ENCODE measurements around the gene RFC2. TPM values are rescaled to one million over a fixed set of nuclear protein-coding genes. Genes with fewer than 3 reads are reported as not detected.
"Not testable (repeated sequence)": the region's sequence is repeated elsewhere in the genome, so short reads cannot be mapped to it uniquely, and the experiment has no call there.

Gene RFC2
- total RNA-seq, 1 donor from 2014 or later: 29.1 TPM

DNA sequence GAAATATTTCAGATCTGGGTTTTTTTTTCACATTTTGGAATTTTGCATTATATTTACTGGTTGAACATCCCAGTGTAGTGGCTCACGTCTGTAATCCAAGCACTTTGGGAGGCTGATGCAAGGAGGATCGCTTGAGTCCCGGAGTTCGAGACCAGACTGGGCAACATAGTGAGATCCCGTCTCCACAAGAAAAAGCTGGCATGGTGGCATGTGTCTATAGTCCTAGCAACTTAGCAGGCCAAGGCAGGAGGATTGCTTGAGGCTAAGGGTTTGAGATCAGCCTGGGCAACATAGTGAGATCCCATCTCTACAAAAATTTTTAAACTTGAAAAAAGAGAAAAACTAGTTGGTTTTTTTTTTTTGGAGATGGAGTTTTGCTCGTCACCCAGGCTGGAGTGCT, 6.0 kb downstream of the RFC2 start:
- no peak for ATAC-seq

DNA sequence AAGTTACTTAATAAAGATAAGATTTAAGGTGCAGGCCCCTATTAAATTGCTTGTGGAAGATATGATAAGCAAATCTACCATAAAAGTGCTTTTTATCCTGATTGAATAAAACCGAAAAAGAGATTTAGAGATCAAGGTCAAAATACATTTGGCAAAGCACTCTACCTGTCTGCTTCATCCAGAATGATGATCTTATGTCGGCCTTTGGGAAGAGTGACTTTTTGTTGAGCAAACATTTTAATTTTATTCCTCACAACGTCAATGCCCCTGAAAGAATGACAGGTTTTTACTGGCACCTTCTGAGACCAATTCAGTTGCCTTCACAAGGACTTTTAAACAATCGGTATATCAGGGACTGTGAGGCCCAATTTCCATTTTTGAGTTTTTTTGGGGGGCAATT, 7.7 kb downstream of the RFC2 start:
- no peak for ATAC-seq

DNA sequence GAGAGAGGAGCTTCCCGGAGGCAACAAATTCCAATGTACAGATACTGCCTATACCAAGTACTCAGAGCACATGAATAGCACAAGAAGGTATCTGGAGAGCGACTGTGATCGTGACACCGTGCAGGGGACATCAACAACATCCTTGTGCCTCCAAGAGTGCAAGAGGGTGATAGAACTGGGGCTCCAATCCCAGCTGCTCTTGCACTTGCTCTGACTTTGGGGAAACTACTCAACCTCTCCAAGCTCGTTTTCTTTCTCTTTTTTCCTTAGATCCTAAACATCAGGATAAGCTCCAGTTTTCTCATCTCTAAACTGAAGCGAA, 12.1 kb downstream of the RFC2 start:
- no peak for ATAC-seq

DNA sequence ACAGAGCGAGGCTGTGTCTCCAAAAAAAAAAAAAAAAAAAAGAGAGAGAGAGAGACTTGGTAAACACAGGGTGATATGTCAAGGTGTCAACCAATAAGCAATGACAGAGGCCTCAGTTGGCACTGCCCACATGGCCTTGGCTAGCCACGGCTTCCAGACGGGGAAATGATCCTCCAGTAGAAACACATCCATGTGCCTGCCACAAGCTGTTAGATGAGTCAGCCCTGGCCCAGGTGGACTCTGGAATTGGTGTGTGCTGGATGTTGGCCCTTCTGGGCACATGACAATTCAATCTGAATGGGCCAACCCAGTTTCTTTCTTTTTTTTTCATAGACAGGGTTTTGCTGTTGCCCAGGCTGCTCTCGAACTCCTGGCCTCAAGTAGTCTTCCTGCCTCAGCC, 13.7 kb downstream of the RFC2 start:
- no peak for ATAC-seq

DNA sequence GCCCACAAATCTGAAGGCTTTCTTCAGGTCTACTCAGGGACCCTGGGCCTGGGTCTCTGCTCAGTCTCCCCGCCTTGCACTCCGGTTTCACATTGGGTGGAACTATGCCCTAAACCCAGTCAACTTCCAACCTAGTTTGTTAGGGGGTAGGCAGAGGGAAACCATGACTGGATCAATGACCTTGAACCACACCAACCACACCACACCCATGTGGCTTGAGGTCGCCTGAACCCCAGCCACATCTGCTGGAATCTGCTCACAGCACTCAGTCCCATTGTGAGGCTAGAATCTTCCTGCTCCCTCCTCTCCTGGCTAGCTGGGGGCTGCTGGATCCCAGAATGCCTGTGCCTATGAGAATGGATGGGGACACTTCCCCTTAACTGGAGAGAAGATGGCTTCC, 17.9 kb downstream of the RFC2 start:
- peak; percentile 8 for ATAC-seq

DNA sequence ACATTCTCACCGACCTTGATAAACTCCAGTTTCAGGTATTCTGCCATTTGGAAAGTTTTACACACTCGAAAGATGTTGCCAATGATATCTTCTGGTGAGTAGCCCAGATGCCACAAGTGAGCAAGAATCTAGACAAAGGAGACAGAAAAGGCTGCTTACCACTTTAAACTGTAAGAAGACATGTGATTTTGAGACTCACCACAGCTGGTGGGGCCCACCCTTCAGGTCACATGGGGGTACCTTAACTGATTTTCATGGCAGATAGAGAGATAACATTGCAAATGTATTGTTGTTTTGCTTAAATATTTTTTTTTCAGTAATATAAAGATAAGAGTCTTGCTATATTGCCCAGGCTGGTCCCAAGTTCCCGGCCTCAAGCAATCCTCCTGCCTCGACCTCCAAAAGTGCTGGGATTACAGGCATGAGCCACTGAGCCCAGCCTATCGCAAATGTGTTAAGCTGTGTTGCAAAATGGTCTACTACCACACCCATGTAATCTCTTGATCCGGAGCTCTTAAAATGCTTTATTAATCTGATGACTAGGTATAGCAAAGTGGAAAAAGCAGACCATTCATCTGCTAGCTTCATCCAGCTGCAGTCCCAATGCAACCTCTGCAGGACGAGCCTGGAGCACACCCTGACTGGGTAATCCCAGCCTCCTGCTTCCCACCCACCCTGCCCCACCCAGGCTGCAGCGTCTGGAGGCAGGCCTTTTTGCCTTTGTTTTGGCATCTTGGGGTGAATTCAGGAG, 18.5 kb downstream of the RFC2 start:
- peak; percentile 83 for ATAC-seq

DNA sequence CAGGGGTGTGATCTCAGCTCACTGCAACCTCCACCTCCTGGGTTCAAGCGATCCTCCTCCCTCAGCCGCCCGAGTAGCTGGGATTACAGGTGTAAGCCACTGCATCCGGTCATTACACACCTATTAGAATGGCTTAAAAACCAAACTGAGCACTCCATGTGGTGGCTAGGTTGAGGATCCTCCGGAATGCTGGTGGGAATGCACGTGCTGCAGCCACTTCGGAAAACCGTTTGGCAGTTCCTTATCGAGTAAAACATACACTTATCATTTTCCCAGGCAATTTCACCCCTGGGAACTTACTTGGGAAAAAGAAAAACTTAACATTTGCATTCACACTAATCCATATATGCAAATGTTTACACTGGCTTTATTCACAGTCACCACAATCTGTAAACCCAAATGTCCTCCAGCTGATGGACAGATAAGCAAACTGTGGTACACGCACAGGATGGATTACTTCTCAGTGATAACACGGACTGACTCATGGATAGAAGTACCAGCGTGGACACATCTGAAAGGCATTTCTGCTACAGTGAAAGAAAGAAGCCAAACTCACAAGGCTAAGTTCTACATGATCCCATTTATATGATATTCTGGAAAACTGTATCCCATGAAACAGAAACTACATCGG, 20.4 kb downstream of the RFC2 start:
- no peak for ATAC-seq

DNA sequence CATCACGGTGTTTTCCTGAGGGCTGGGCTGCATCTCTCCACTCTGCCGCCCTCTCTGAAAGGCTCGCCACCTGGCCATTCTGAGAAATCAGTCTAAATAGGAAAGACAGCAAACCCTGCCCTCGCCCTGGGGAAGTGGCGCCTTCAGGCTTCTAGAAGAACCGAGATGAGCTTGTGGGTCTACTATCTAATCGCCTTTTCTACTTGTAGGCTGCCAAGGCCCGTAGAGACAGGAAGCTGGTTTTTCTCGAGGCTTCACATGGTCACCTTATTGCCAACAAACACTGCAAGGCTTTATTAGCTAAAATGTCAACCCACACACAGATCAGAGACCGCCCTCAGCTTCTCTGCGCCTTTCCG, 23.0 kb downstream of the RFC2 start:
- no peak for ATAC-seq

DNA sequence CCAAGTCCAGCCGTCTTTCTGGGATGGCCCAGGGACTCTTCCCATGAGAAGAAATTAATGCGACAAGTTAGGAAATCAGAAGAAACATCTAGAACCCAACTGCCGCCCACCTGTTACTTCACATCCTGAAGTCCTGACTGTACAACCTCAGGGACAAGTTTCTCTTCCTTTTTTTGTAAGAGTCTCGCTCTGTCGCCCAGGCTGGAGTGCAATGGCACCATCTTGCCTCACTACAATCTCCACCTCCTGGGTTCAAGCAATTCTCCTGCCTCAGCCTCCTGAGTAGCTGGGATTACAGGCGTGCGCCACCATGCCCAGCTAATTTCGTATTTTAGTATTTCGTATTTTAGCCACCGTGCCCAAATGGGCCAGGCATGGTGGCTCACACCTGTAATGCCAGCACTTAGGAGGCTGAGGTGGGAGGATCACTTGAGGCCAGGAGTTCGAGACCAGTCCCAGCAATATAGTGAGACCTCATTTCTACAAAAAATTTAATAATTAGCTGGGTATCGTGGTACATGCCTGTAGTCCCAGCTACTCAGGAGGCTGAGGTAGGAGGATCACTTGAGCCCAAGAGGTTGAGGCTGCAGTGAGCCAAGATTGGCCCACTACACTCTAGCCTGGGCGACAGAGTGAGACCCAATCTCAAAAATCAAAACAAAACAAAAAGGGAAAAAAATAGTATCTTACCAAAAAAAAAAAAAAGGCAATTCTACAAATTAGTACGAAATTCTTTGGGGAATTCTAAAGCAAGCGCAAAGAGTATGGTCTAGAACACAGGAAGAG, 23.6 kb downstream of the RFC2 start:
- ATAC-seq: no peak

DNA sequence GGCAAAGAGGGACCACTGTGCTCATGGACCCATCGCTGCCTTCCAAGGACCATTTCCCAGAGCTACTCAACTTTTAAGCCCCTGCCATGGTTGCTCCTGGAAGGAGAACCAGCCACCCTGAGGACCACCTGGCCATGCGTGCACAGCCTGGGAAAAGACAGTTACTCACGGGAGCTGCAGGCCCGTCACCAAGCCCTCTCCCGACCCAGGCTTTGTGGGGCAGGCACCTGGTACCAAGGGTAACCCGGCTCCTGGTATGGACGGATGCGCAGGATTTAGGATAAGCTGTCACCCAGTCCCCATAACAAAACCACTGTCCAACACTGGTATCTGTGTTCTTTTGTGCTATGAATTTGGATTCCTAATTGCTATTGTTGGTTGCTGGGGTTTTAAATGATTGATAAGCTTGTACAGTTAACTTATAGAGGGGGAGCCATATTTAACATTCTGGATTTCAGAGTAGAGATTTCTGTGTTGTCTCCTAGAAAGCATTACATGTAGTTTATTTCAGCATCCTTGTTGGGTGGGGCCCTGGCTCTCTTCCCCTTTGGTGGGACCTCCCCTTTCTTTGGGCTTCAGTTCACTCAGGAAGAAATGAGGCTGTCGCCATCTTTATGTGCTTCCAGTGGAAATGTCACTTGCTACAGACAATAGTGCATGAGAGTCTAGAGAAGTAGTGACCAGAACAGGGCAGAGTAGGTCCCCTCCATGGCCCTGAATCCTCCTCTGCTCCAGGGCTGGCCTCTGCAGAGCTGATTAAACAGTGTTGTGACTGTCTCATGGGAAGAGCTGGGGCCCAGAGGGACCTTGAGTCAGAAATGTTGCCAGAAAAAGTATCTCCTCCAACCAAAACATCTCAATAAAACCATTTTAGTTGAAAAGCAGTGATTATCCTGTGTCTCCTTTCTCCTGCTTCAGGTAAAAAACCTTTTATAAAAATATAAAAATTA, 25.0 kb downstream of the RFC2 start:
- no peak for ATAC-seq

DNA sequence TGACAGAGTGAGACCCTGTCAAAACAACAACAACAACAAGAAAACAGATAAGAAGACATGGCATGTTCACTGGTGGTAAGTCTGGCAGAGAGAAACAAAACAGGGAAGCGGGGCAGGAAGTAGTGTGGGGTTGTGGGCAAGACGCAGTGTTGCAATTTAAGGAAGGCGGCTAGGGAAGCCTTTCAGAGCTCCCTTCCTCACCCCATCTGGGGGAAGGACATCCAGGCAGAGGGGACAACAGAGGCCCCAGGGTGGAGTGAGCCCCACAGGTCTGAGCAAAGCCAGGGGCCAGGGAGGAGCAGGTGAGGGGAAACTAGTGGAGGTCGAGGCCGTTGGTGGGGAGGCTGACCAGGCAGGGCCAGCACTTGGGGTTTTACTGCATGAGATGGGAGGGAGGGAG, 27.6 kb downstream of the RFC2 start:
- ATAC-seq: no peak

DNA sequence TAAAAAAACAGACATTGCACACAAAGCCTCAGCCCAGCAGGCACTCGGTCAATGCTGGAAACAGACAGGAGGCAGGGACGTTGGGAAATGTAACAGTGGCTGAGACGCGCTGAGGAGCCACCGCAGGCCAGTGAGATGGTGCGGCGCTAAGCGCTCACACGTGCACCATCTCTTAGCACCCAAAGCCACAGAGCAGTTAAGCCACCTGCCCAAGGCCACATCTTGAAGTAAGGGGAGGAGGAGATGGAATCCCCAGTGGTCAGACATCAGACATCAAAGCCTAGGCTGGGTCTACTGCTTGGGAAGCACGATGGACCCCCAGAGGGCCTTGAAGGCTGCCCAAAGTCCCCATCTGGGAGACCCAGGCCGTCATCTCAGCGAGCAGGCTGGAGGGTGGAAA, 28.8 kb downstream of the RFC2 start:
- ATAC-seq: no peak

DNA sequence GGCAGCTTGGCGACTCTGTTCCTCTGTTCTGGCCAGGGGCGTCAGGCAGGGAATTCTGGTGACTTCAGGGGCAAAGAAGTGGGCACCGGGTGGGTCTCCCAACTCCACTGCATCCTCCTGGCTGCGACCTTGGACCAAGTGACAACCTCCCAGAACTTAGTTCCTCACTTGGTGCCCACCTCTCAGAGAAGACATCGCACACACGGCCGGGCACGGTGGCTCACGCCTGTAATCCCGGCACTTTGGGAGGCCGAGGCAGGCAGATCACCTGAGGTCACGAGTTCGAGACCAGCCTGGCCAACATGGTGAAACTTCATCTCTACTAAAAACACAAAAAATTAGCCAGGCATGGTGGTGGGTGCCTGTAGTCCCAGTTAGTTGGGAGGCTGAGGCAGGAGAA, 29.3 kb downstream of the RFC2 start:
- ATAC-seq: not testable (repeated sequence)

DNA sequence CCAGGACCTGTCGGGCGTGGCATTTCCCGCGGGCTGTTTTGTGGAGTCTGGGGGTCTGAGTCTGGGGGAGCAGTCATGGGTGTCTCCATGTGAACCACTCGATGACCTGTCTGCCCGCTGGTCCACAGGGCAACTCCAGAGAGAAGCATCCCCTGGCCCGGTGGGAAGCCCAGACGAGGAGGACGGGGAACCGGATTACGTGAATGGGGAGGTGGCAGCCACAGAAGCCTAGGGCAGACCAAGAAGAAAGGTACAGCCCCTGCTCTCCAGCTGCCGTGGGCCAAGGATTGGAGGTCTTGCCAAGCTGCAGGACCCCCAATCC, 29.7 kb downstream of the RFC2 start:
- no peak for ATAC-seq

DNA sequence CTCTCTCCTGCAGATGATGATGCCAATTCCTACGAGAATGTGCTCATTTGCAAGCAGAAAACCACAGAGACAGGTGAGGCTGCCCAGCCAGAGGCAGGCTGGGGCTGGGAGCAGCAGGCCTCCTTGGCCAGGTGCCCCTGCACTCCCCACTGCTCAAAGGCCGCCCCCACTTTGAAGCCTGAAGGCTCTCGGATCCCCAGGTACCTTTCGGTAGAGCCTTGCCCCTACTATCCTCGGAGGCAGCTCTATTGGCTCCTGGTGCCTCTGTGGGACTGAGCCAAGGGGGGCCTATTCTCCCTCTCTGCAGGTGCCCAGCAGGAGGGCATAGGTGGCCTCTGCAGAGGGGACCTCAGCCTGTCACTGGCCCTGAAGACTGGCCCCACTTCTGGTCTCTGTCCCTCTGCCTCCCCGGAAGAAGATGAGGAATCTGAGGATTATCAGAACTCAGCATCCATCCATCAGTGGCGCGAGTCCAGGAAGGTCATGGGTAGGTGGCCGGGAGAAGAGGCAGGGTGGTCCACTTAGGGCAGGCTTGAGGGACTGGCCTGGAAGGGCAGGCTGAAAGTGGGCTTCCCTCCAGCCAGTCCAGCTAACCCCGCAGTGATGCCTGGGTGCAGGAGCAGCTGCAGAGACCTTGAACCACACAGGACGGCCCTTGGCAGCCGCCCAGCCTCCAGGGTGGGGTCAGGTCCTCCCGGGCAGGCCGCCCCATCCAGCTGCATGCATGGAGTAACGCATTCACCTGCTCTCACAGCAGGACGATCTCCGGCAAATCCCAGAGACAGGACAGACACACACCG, 30.3 kb downstream of the RFC2 start:
- ATAC-seq: no peak

DNA sequence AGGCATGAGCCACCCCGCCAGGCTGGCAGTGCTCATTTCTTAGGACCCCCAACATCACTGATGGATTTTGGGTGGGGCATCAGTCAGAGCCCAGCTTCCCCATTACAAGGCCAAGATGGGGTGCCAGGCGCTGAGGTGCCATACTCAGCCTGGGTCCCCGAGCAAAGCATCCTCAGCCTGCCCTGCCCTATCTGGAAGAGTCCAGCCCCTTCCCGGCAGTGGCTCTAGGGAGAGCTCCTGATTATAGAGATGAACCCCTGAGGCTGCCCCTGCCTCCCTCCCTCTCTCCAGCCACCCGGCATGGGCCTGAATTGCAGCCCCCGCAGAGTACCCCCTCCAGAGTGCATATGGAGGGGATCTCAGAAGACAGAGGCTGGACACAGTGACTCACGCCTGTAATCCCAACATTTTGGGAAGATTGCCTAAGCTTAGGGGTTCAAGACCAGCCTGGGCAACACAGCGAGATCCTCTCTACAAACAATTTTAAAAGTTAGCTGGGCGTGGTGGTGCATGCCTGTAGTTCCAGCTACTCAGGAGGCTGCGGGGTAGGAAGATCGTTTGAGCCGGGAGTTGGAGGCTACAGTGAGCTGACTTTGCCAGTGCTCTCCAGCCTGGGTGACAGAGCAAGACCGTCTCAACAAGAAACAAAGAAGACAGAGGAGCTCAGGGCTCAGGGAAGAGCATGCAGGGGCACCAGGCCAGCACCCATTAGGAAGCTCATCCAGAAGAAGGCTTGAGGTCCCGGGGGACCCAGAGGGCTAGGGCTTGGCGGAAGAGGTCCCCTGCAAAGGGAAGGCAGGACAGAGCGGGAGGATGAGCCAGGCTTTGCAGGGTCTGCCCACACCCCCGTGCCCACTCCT, 31.1 kb downstream of the RFC2 start:
- ATAC-seq: no peak

DNA sequence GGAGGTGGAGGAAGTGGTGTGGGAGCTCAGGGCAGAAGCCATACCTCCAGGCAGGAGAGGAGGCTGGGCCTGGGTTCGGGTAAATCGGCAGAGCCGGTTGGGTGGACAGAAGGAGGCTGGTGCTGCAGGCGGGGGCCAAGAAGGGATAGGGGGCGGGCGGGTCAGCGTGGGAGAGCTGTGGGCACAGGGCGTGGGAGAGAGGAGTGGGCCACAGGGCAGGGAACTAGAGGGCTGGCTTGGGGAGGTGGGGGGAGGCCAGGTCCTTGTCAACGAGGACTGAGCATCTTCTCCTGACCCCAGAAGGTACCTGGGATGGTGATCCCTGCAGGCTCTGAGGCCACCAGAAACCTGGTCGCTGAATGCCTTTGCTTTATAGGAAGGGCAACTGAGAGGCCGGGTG, 32.5 kb downstream of the RFC2 start:
- ATAC-seq: no peak

DNA sequence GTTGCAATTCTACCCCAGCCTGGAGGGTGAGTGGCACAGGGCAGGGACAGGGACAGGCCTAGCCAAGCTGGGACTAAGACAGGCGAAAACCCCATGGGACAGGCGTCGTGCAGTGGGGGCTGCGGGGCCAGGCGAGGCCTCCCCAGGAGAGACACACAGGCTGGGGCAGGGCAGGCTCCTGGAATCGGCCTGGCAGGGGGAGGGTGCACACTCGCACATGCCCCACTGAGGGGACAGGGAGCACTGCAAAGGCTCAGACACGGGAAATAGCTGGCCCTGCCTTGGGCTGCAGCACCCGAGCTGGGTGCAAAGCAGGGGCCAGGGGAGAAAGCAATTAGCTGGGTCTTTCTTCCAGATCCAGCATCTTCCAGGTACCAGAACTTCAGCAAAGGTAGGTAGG, 34.0 kb downstream of the RFC2 start:
- peak; percentile 9 for ATAC-seq

DNA sequence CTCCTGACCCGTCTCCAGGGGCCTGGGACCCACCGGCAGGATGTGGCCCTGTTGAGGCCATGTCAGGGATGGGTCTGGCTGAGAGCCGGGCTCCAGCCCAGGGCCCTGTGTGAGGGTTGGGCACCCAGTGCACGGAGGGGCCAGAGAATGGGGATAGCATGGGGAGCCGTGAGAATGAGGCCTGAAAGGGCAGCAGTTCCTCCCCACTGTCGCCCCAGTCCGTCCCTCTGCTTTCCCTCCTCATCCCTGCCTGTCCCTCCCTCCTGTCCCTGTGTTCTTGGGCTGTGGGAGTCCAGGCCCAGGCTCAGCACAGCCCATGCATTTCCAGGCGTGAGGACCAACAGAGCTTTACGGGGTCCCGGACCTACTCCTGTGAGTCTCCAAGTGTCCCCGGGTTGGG, 34.8 kb downstream of the RFC2 start:
- no peak for ATAC-seq

DNA sequence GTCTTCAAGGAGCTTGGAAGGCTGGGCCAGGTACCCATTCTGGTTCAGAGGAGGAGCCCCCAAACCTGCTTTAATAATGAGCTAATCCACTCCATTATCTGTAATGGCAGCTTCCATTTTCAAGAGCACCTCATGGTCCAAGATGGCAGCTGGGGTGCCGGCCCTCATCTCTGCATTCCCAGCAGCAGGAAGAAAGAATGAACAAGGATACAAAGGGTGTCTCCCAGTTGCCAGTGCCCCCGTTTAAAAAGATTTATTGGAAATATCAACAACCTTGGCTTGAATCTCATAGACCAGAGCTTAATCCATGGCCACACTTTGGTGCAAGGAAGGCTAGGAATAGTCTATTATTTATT, 35.9 kb downstream of the RFC2 start:
- ATAC-seq: no peak

Measured in esophagus mucosa (tissue), 1 donor.